Spleen (tissue), 11 donors: ENCODE results near the gene CCDC61. TPM values are rescaled to one million over a fixed set of nuclear protein-coding genes. Genes with fewer than 3 reads are reported as not detected.

Source experiments
- DNase-seq: peaks from one replicate; pipeline ENCODE4 v3.0.0-alpha.2; 2020
- H3K27ac ChIP-seq, 8 donors: fragments of 200-600 bp; sonication (generic) in 7 of 8; 1 replicate in 4 of 8; 2 replicates in 4 of 8; pipeline versions ENCODE4 v1.5.0 to v1.8.0; 2016 to 2021; ENCODE audit warnings: inconsistent platforms in 4 of 8, mild to moderate bottlenecking in 4 of 8, moderate library complexity in 1 of 8
- H3K27me3 ChIP-seq, 7 donors: fragments of 200-600 bp; sonication (generic) in 6 of 7; replicated peaks in 1 of 7; 1 replicate in 4 of 7; 2 replicates in 3 of 7; pipeline versions ENCODE4 v1.5.0 to v1.8.0; 2016 to 2021; ENCODE audit warnings: inconsistent platforms in 3 of 7, mild to moderate bottlenecking in 1 of 7
- H3K36me3 ChIP-seq, 6 donors: fragments of 200-600 bp; sonication (generic) in 5 of 6; 1 replicate in 4 of 6; 2 replicates in 2 of 6; pipeline versions ENCODE4 v1.5.0 to v1.8.0; 2016 to 2021; ENCODE audit warnings: inconsistent platforms in 2 of 6
- H3K4me1 ChIP-seq, 6 donors: fragments of 200-600 bp; sonication (generic) in 5 of 6; 1 replicate in 3 of 6; 2 replicates in 3 of 6; pipeline versions ENCODE4 v1.5.0 to v1.8.0; 2016 to 2021; ENCODE audit warnings: inconsistent platforms in 3 of 6
- H3K4me3 ChIP-seq, 8 donors: fragments of 200-600 bp; sonication (generic) in 7 of 8; 1 replicate in 4 of 8; 2 replicates in 4 of 8; pipeline versions ENCODE4 v1.5.0 to v1.8.0; 2016 to 2021; ENCODE audit warnings: inconsistent platforms in 4 of 8, mild to moderate bottlenecking in 4 of 8, moderate library complexity in 2 of 8
- H3K9me3 ChIP-seq, 8 donors: fragments of 200-600 bp; sonication (generic) in 7 of 8; 1 replicate in 4 of 8; 2 replicates in 4 of 8; pipeline versions ENCODE4 v1.5.0 to v1.8.0; 2016 to 2021; ENCODE audit warnings: inconsistent platforms in 4 of 8
- CTCF ChIP-seq, 11 experiments: fragments of 200-600 bp in 7 of 11; fragments of 450-650 bp in 4 of 11; sonication (generic) in 4 of 11; IDR thresholded peaks in 8 of 11; conservative IDR thresholded peaks in 3 of 11; 1 replicate in 7 of 11; 2 replicates in 4 of 11; pipeline versions ENCODE4 v1.4.0 to v1.8.0; 2016 to 2021; ENCODE audit warnings: antibody characterized with exemption in 11 of 11, inconsistent platforms in 4 of 11, mild to moderate bottlenecking in 1 of 11
- POLR2A ChIP-seq, 3 donors: fragments of 450-650 bp; IDR thresholded peaks; one replicate each; pipeline ENCODE4 v1.5.1; 2017; ENCODE audit warnings: antibody characterized with exemption in 3 of 3, mild to moderate bottlenecking in 1 of 3
- POLR2AphosphoS5 ChIP-seq, 3 donors: sonication (generic); formaldehyde crosslinking; IDR thresholded peaks; one replicate each; pipeline ENCODE4 v1.5.1; 2017; ENCODE audit warnings: antibody characterized with exemption in 3 of 3
- WGBS, 5 donors: extraction: QIAGEN DNeasy Blood & Tissue Kit in 3 of 5; methylation state at CpG; one replicate each; pipeline versions ENCODE4 v1.1.5 to v1.1.7; 2013 to 2018; 5-methylcytosine and 5-hydroxymethylcytosine counted together
- intact Hi-C: fragments of 100-400 bp; cut with DNase I; formaldehyde crosslinking; loops from one replicate; pipeline ENCODE4 v1.15.0; 2023; ENCODE audit warnings: low total_unique reads
- polyA plus RNA-seq, 3 donors: library from polyadenylated mRNA; stranded (reverse); fragments of 200-250 nt; gene quantifications; one replicate each; pipeline ENCODE4 v1.2.1, GENCODE V29; 2013
- total RNA-seq, 7 donors: library from RNA; depleted of rRNA in 3 of 7; stranded (reverse); fragments of >200 nt in 3 of 7; fragmentation: NEBNext Ultra II Directional in 4 of 7; extraction: Animal tissue kit (Norgen Biotek cat#: 25700) in 4 of 7; gene quantifications; one replicate each; pipeline versions ENCODE4 v1.1.0 to v1.2.1, GENCODE V29; 2016 to 2021
- donor health status: healthy with polysubstance abuse.
- donor health status: DM: no; HTN: no; CAD: no; lungs with moderate emphysema.
- donor health status: DM: no; HTN: no; CAD: no.
- donor health status: Bipolar disorder and iron deficiency.
- donor health status: healthy.
- donor health status: DM: no; HTN: no; CAD: no.
- donor health status: DM: yes; HTN: yes; CAD: no.

Gene CCDC61
- total and polyA plus RNA-seq, 10 donors = 5.0 to 24.6 (median 16.7) TPM

DNA sequence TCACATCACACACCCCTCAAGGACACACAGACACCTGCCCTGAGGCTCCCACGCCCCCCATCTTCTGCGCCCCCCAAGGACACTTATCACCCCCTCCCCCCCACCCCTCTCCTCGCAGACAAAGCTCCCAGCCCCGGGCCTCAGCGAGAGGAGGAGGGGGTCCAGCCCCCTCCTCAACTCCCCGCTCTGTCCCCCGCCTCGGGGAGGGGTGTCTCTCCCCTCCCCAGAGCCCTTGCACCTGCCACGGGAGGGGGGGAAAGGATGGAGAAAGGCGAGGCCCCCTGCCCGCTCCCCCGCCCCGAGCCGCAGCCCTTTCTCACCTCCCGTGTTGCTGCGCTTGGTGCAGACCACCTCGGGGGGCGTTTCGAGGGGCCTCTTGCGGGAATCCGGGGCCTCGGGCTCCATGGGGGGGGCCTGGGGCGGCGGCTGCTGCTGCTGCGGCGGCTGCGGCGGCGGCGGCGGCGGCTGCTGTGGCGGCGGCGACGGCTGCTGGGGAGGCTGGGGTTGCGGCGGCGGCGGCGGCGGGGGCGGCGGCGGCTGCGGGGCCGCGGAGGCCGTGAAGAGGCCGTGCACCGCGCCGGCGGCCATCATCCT, 22.2 kb upstream of the CCDC61 start:
- WGBS, 5 donors = 3 to 8% (median 3%) methylated on average over 7 to 46 of the region's 54 CpGs
- H3K27me3 ChIP-seq = peaks cover 0 to 92% (median 42%) of the 10 kb centered on the region in 7 donors
- peaks cover 6 to 40% (median 28%) of the 10 kb centered on the region in 6 donors for H3K4me1 ChIP-seq
- TF ChIP-seq CTCF (IDR thresholded peaks at IDR 0.05 in 8 of 11, conservative IDR thresholded peaks at IDR 0.05 in 3 of 11) (no peak), POLR2AphosphoS5 (IDR thresholded peaks at IDR 0.05) (no peak), POLR2A (IDR thresholded peaks at IDR 0.05) (no peak)
- intact Hi-C loops = no loop called here
- H3K9me3 ChIP-seq = no peaks in the 10 kb centered on the region
- DNase-seq = no peak
- peak overlapping the region in 2 of 8 donors; percentile 31 to 48 for H3K27ac ChIP-seq
- peak overlapping the region in 7 of 8 donors; percentile 18 to 70 (median 28) for H3K4me3 ChIP-seq
- no peaks in the 10 kb centered on the region for H3K36me3 ChIP-seq

DNA sequence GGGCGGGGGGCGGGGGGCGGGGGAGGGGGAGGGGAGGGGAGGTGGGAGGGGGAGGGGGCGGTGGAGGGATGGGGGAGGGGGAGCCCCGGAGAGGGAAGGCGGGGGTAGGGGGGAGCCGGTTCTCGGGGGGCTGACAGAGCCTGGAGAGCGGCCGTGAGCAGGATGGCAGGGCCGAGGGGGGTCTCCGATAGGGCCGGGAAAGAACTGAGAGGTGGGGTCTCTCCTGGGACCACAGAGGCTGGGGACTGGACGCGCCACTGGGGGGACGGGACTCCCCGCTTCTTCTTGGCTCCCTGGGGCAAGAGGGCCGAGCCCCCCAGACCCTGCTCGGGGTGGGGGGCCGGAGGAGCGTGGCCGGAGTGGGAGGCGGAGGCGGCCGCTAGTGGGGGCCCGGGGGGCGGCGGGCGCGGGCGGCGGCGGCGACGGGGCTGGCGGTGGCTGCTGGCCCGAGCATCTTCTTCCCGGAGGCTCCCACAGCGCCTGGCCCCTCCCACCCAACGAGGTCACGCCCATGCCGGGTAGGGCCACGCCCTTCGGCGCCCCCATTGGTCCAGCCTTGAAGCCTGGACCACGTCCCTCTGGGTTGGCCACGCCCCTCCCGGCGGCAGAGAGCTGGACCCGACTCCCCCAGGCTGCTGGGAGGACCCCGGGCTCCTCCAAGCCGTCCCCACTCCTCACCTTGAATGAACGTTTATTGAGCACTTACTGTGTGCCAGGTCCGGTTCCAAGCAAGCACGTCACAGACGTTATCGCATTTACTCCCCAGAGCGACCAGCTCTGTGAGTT, 21.5 kb upstream of the CCDC61 start, which contains the start of gene NOVA2:
Gene NOVA2 (minus strand): TSS at position 313 of the 786 bp plus-strand sequence. CDS start 514 bp downstream, outside the sequence.
- 6 to 12% (median 7%) methylated on average over 28 to 54 of the region's 58 CpGs for WGBS, 5 donors
- H3K36me3 ChIP-seq = no peaks in the 10 kb centered on the region
- peak within 1 kb of the TSS; percentile 21 to 70 (median 28) for H3K4me3 ChIP-seq
- intact Hi-C loops = no loop called here
- peaks cover 6 to 40% (median 28%) of the 10 kb centered on the region in 6 donors for H3K4me1 ChIP-seq
- DNase-seq = peak; percentile 83
- H3K27me3 ChIP-seq = peaks cover 0 to 85% (median 42%) of the 10 kb centered on the region in 7 donors
- no peak for TF ChIP-seq POLR2A (IDR thresholded peaks at IDR 0.05)
- peak in 1 of 3 donors; percentile 53 for TF ChIP-seq POLR2AphosphoS5 (IDR thresholded peaks at IDR 0.05)
- no peak for TF ChIP-seq CTCF (IDR thresholded peaks at IDR 0.05 in 8 of 11, conservative IDR thresholded peaks at IDR 0.05 in 3 of 11)
- peak within 1 kb of the TSS in 2 of 8 donors; percentile 43 to 48 for H3K27ac ChIP-seq
- no peaks in the 10 kb centered on the region for H3K9me3 ChIP-seq

DNA sequence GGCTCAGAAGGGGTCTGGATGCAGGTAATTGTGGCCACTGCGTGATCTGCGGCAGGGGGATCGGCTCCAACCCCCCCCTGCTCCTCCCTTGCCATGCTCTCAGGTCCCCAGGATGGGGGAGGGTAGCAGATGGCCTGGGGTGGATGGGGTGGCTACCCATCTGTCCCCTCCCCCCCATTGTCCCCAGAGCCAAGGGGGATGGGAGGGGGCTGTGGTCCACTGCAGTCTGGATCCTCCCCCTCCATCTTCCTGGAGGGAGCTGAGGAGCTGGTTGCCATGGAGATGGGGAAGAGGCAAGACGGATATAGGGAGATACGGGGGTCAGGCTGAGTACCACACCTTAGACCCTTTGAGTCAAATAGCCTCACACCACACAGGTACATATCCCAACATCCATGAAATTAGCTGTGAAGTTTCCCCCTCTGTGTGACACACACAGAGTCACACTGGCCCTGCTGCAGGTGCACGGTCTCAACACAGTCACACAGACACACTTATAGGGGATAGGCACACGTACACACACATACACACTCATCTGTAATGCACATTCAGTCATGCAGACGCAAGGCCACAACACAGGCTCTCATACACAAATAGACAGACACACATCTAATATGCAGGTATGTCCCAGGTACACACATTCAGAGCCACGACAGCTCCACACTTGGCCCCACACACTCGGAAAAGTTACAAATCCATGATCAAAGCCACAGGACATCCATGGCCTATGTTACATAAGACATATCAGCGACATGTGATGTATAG, 19.8 kb upstream of the CCDC61 start:
- TF ChIP-seq POLR2A (IDR thresholded peaks at IDR 0.05) (no peak), CTCF (IDR thresholded peaks at IDR 0.05 in 8 of 11, conservative IDR thresholded peaks at IDR 0.05 in 3 of 11) (no peak), POLR2AphosphoS5 (IDR thresholded peaks at IDR 0.05) (no peak)

More for the DNA sequence above, 19.8 kb upstream of the CCDC61 start:
- peaks cover 0 to 68% (median 37%) of the 10 kb centered on the region in 7 donors for H3K27me3 ChIP-seq
- no peaks in the 10 kb centered on the region for H3K9me3 ChIP-seq
- no peak for DNase-seq
- WGBS, 5 donors = 74 to 82% (median 75%) methylated on average over 9 to 11 of the region's 11 CpGs
- intact Hi-C loops = no loop called here
- no peak overlapping the region for H3K4me3 ChIP-seq
- H3K27ac ChIP-seq = no peak overlapping the region
- no peaks in the 10 kb centered on the region for H3K36me3 ChIP-seq
- H3K4me1 ChIP-seq = peaks cover 6 to 36% (median 28%) of the 10 kb centered on the region in 6 donors
